Activated CD8-positive, alpha-beta memory T cell treated with anti-CD3 and anti-CD28 coated beads, Interleukin-2, amount 10 ng/mL, durations not matched to agents 7 days and 5 days (primary cell): ENCODE results near the gene OR8K5. TPM values are rescaled to one million over a fixed set of nuclear protein-coding genes. Genes with fewer than 3 reads are reported as not detected.

Experiments
- total RNA-seq, 2 experiments: library from RNA; stranded (reverse); gene quantifications; one replicate each; pipeline ENCODE4 v1.2.3, GENCODE V29; 2021

The OR8K5 gene
- total RNA-seq, 2 experiments from 2014 or later: not detected

Other genes starting within 250 kb of the OR8K5 start
- not detected for gene OR5W2, start 245.7 kb downstream of the OR8K5 start, total RNA-seq
- not detected for gene OR5I1, start 223.9 kb downstream of the OR8K5 start, total RNA-seq
- not detected for gene OR10AG1, start 190.4 kb downstream of the OR8K5 start, total RNA-seq
- not detected for gene OR5F1, start 165.7 kb downstream of the OR8K5 start, total RNA-seq
- not detected for gene OR5AS1, start 132.7 kb downstream of the OR8K5 start, total RNA-seq
- gene OR8I2, start 67.0 kb downstream of the OR8K5 start, total RNA-seq: not detected
- not detected for gene OR8H2, start 56.6 kb downstream of the OR8K5 start, total RNA-seq
- gene OR8H3, start 37.9 kb downstream of the OR8K5 start, total RNA-seq: not detected
- not detected for gene OR8J3, start 20.1 kb downstream of the OR8K5 start, total RNA-seq
- gene OR5J2, start 16.3 kb upstream of the OR8K5 start, total RNA-seq: not detected
- not detected for gene OR5T2, start 73.9 kb upstream of the OR8K5 start, total RNA-seq
- gene OR5T3, start 91.9 kb upstream of the OR8K5 start, total RNA-seq: not detected
- gene OR5T1, start 113.8 kb upstream of the OR8K5 start, total RNA-seq: not detected
- not detected for gene OR8H1, start 131.9 kb upstream of the OR8K5 start, total RNA-seq
- gene OR8K3, start 154.8 kb upstream of the OR8K5 start, total RNA-seq: not detected
- gene OR8K1, start 185.7 kb upstream of the OR8K5 start, total RNA-seq: not detected
- not detected for gene OR8J1, start 194.0 kb upstream of the OR8K5 start, total RNA-seq
- gene OR8U1, start 215.3 kb upstream of the OR8K5 start, total RNA-seq: not detected